ENCODE results near the gene PNO1. TPM values are rescaled to one million over a fixed set of nuclear protein-coding genes. Genes with fewer than 3 reads are reported as not detected.

PNO1 gene
- total RNA-seq, 4 donors from 2014 or later: 19.8 to 26.4 (median 23.6) TPM

GRCh38 chr2:68223419-68223818 is 65.7 kb downstream of the PNO1 start:
- in situ Hi-C loops (cut with MboI; ENCODE audit: low sequenced_read_pairs in 4 of 4) (no loop called here), intact Hi-C loops (cut with DNase I; ENCODE audit: low total_unique reads) (no loop called here)
- Histone ChIP-seq H3K4me3 (no peak overlapping the region), H3K36me3 (no peaks in the 10 kb centered on the region), H3K9me3 (no peaks in the 10 kb centered on the region), H3K27me3 (no peaks in the 10 kb centered on the region), H3K4me1 (peaks cover 66 to 76% of the 10 kb centered on the region in 2 donors), H3K27ac (no peak overlapping the region)
- DNase-seq (no peak), ATAC-seq (no peak)
- TF ChIP-seq POLR2A (IDR thresholded peaks at IDR 0.05): no peak
- TF ChIP-seq CTCF (IDR thresholded peaks at IDR 0.05 in 4 of 5, conservative IDR thresholded peaks at IDR 0.05 in 1 of 5): no peak

- Histone ChIP-seq H3K4me1 (peaks cover 57 to 68% of the 10 kb centered on the region in 2 donors), H3K4me3 (no peak overlapping the region), H3K36me3 (no peaks in the 10 kb centered on the region), H3K27me3 (no peaks in the 10 kb centered on the region), H3K9me3 (no peaks in the 10 kb centered on the region), H3K27ac (peak overlapping the region in 3 of 4 donors; percentile 23 to 38 (median 28))
- TF ChIP-seq CTCF (IDR thresholded peaks at IDR 0.05 in 4 of 5, conservative IDR thresholded peaks at IDR 0.05 in 1 of 5) (no peak), POLR2A (IDR thresholded peaks at IDR 0.05) (no peak)
- intact Hi-C loops (cut with DNase I; ENCODE audit: low total_unique reads): no loop called here
- in situ Hi-C loops (cut with MboI; ENCODE audit: low sequenced_read_pairs in 4 of 4): no loop called here
- ATAC-seq: peak; percentile 72 to 76
- no peak for DNase-seq
These were observed 67.5 kb downstream of the PNO1 start for GRCh38 chr2:68225119-68225632.

Other genes with a start within 250 kb of the PNO1 start
- gene C1D, start 94.9 kb upstream of the PNO1 start, total RNA-seq: 10 to 100 TPM; 29.7 to 57.3 (median 41.4) TPM
- gene PPP3R1, start 94.6 kb downstream of the PNO1 start, total RNA-seq: 10 to 100 TPM; 16.9 to 32.3 (median 29.8) TPM
- 1 to 10 TPM; 4.7 to 7.6 (median 6.5) TPM for gene CNRIP1, start 162.1 kb downstream of the PNO1 start, total RNA-seq
- 1 to 10 TPM in 3 of 4 donors, under 1 TPM in 1; 0.68 to 4.7 (median 2.2) TPM for gene PLEK, start 207.4 kb downstream of the PNO1 start, total RNA-seq